HEK293 (cell line): ENCODE data around the gene S100P.

ENCODE experiments used
- BCL11A ChIP-seq: fragments of 450-650 bp; formaldehyde crosslinking; IDR thresholded peaks from 2 replicates; pipeline ENCODE4 v1.5.1; 2016; ENCODE audit warnings: low read depth, missing biosample characterization, missing genetic modification characterization
- CTCF ChIP-seq: fragments of 450-650 bp; formaldehyde crosslinking; IDR thresholded peaks from 2 replicates; pipeline ENCODE4 v1.5.1; 2016; ENCODE audit warnings: missing biosample characterization, missing genetic modification characterization
- PRDM2 ChIP-seq: fragments of 450-650 bp; formaldehyde crosslinking; IDR thresholded peaks from 2 replicates; pipeline ENCODE4 v1.5.1; 2016; ENCODE audit warnings: missing biosample characterization, missing genetic modification characterization, borderline replicate concordance
- YY1 ChIP-seq: fragments of 450-650 bp; formaldehyde crosslinking; IDR thresholded peaks from 2 replicates; pipeline ENCODE4 v1.5.1; 2018; ENCODE audit warnings: missing biosample characterization, missing genetic modification characterization
- ZBTB8A ChIP-seq: fragments of 450-650 bp; formaldehyde crosslinking; IDR thresholded peaks from 2 replicates; pipeline ENCODE4 v1.5.1; 2016; ENCODE audit warnings: missing biosample characterization, missing genetic modification characterization
- ZNF146 ChIP-seq: fragments of 450-650 bp; formaldehyde crosslinking; IDR thresholded peaks from 2 replicates; pipeline ENCODE4 v1.5.1; 2016; ENCODE audit warnings: missing biosample characterization, missing genetic modification characterization
- ZNF501 ChIP-seq: fragments of 450-650 bp; formaldehyde crosslinking; IDR thresholded peaks from 2 replicates; pipeline ENCODE4 v1.5.1; 2016; ENCODE audit warnings: missing biosample characterization, missing genetic modification characterization
- ZNF707 ChIP-seq: fragments of 450-650 bp; formaldehyde crosslinking; IDR thresholded peaks from 2 replicates; pipeline ENCODE4 v1.5.1; 2016; ENCODE audit warnings: missing biosample characterization, missing genetic modification characterization
- ZNF785 ChIP-seq: fragments of 450-650 bp; formaldehyde crosslinking; IDR thresholded peaks from 2 replicates; pipeline ENCODE4 v1.5.1; 2016; ENCODE audit warnings: missing biosample characterization, missing genetic modification characterization
- ZSCAN30 ChIP-seq: fragments of 450-650 bp; IDR thresholded peaks from 2 replicates; pipeline ENCODE4 v1.5.1; 2018; ENCODE audit warnings: missing biosample characterization, mild to moderate bottlenecking, missing genetic modification characterization, moderate library complexity
- ZXDB ChIP-seq: fragments of 450-650 bp; formaldehyde crosslinking; IDR thresholded peaks from 2 replicates; pipeline ENCODE4 v1.5.1; 2016; ENCODE audit warnings: missing biosample characterization, missing genetic modification characterization
- TF ChIP-seq, protein P1 (sequence below): fragments of 450-650 bp; formaldehyde crosslinking; IDR thresholded peaks from 2 replicates; pipeline ENCODE4 v1.5.1; 2016; ENCODE audit warnings: missing biosample characterization, missing genetic modification characterization

DNA sequence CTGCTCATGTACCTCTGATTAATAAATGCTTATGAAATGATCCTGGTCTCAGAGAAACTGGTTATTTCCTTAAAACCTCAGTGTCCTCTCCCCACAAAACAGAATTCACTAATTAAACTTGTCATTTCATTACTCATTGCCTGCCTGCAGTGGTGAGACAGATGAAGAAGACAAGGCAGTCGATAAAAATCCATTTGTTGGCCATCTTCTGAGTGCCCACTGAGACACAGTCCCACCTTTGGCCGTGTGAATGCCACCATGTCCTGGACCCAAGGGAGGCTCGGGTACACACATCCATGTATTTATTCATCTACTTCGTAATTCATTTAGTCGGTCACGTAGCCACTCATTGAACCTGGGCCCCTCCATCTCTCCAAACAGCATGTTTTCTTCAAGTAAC lies 3.5 kb downstream of the S100P start:
- TF ChIP-seq ZNF146 (tag by site-specific recombination) (no peak), BCL11A (tag by site-specific recombination) (no peak), CTCF (tag by site-specific recombination) (no peak), PRDM2 (tag by site-specific recombination) (no peak), ZNF785 (tag by site-specific recombination) (no peak), ZNF707 (tag by site-specific recombination) (no peak), ZBTB8A (tag by site-specific recombination) (no peak), ZSCAN30 (tag by site-specific recombination) (no peak), ZNF501 (tag by site-specific recombination) (no peak), ZXDB (no peak), YY1 (tag by site-specific recombination) (no peak)
- TF ChIP-seq, protein P1, sequence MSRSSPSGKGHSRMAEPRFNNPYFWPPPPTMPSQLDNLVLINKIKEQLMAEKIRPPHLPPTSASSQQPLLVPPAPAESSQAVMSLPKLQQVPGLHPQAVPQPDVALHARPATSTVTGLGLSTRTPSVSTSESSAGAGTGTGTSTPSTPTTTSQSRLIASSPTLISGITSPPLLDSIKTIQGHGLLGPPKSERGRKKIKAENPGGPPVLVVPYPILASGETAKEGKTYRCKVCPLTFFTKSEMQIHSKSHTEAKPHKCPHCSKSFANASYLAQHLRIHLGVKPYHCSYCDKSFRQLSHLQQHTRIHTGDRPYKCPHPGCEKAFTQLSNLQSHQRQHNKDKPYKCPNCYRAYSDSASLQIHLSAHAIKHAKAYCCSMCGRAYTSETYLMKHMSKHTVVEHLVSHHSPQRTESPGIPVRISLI (tag by site-specific recombination): no peak
